ENCODE results near the gene MPHOSPH10. TPM values are rescaled to one million over a fixed set of nuclear protein-coding genes. Genes with fewer than 3 reads are reported as not detected.

MPHOSPH10 gene
- total and polyA plus RNA-seq, 2 of the 13 experiments (the other 11 are each of a cell fraction or from before 2014, with no cell fraction given) = 37.8 to 137 TPM

- TF ChIP-seq ZGPAT (CRISPR knock-in tag; IDR thresholded peaks at IDR 0.05) = peak; percentile 93
- TF ChIP-seq ZNF800 (CRISPR knock-in tag; IDR thresholded peaks at IDR 0.05) = peak; percentile 85; the same call in 1 of the 2 replicates
- TF ChIP-seq ZNF18 (CRISPR knock-in tag; IDR thresholded peaks at IDR 0.05; ENCODE audit: insufficient replicate concordance) = peak; percentile 92
- no peak for TF ChIP-seq ZFP36 (IDR thresholded peaks at IDR 0.05; ENCODE audit: borderline replicate concordance, low read depth, low read length, partially characterized antibody)
- TF ChIP-seq RELA (CRISPR knock-in tag; IDR thresholded peaks at IDR 0.05) = peak; percentile 40; the same call in 1 of the 2 replicates
- no peak for TF ChIP-seq SMARCC2 (IDR thresholded peaks at IDR 0.05)
- TF ChIP-seq HNRNPUL1 (IDR thresholded peaks at IDR 0.05; ENCODE audit: low read depth, low read length) = peak; percentile 47; the same call in 1 of the 2 replicates
- TF ChIP-seq ZHX2 (IDR thresholded peaks at IDR 0.05; ENCODE audit: low read depth) = peak; percentile 79
- peak; percentile 97 for TF ChIP-seq ZHX2 (CRISPR knock-in tag; IDR thresholded peaks at IDR 0.05; ENCODE audit: borderline replicate concordance)
- peak; percentile 82 for TF ChIP-seq ZNF704 (CRISPR knock-in tag; IDR thresholded peaks at IDR 0.05; ENCODE audit: borderline replicate concordance)
- TF ChIP-seq MYPOP (CRISPR knock-in tag; IDR thresholded peaks at IDR 0.05) = peak; percentile 96; the same call in 1 of the 2 replicates
- peak; percentile 51; the same call in 1 of the 2 replicates for TF ChIP-seq ZNF619 (CRISPR knock-in tag; IDR thresholded peaks at IDR 0.05)
- peak; percentile 90; the same call in 1 of the 2 replicates for TF ChIP-seq SAFB2 (CRISPR knock-in tag; IDR thresholded peaks at IDR 0.05; ENCODE audit: borderline replicate concordance, low read depth)
- peak; percentile 98 for TF ChIP-seq NRL (CRISPR knock-in tag; IDR thresholded peaks at IDR 0.05; ENCODE audit: borderline replicate concordance)
Observed at GRCh38 chr2:71130152-71130904, at the start of gene MPHOSPH10, which contains the start of gene MCEE (continued).
